CD4-positive, alpha-beta T cell treated with Interleukin-17A for 1 hour (primary cell): ENCODE data around the gene CFAP74.

Experiments used
- DNase-seq: peaks from one replicate; pipeline ENCODE4 v3.0.0-alpha.2; 2020

CFAP74 gene, protein sequence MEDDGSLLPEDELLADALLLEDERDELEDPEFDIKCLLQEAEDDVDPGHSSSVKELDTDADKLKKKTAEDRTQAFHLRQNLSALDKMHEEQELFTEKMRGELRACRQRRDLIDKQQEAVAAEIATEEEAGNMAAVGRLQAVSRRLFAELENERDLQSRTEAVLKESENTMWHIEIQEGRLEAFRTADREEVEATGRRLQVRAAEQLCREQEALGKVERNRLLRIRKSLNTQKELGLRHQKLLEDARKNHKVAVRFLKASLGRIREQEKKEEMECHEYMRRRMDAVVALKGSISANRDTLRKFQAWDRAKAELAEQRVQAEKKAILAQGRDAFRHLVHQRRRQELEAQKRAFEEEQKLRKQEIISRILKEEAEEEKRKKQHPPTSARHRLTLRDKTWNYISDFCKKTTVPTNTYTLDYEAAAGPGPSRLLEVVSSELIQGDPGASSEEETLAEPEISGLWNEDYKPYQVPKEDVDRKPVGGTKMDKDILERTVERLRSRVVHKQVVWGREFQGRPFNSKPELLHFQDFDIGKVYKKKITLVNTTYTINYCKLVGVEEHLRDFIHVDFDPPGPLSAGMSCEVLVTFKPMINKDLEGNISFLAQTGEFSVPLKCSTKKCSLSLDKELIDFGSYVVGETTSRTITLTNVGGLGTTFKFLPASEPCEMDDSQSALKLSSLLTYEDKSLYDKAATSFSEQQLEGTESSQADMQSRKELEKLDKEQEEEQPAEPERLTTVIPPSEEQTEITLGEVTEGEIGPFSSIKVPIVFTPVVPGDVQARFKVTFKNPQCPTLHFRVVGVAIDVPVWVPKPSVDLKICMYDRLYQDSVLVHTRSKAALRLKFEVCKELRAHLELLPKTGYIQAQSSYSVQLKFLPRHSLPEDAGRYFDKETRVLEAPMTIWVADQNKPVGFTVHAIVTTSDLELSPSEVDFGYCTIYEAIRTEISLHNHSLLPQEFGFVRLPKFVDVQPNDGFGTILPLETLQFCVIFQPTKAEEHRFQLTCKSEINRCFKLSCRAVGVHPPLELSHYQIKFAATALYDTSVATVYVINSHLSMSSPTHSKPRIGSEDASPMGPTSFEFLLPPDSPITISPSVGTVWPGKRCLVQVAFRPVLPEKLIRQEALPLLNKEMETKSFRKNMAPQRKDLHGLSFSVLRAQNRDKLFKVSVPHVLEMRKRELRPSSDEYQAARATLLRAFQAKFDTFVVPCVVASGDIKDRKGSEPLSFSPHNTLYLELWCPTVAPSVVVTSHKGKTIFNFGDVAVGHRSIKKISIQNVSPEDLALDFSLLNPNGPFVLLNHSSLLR (N-terminal part only)

DNA sequence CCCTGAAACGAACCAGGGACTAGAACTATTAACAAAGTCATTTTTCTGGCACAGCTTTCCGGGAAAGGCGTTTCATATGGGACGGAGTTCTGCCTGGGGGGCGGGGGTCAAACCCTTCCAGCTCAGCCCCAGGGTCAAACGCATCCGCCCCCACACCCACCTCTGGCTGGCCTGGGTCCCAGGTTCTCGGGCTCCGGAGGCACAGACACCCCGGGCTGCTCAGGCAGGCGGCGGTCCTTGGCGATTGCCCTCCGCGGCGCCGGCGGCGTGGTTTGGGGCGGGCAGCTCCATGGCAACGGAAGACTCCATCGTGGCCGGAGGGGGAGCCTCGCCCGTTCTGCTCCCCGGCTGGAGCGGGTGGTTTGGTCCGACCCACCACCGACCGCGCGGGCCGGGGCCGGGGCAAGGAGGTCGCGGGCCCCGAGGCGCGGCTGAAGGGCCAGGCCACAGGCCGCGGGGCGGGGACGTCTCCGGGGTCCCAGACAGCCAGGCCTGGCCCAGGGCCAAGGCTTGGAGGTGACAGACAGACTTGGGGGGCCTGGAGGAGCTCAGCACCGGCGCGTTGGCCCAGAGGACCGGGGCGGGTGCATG lies at the start of gene CFAP74:
Gene CFAP74, minus strand, starts transcription at position 246 of the 591 bp plus-strand sequence. CDS start 12,830 bp downstream, outside the sequence.
- no peak for DNase-seq

DNA sequence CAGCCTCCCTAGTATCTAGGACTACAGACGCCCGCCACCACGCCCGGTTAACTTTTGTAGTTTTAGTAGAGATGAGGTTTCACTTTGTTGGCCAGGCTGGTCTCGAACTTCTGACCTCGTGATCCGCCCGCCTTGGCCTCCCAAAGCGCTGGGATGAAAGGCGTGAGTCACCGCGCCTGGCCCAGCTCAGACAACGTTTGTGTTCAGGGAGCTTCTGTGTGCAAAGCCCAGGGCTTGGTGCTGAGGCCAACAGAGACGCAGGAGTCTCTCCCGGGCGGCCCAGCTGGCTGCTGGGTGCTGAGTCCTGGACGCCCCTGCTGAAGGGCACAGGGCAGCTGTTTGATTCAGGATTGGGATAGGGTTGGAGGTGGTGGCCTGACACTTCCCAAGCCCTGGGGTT lies 49.6 kb upstream of the CFAP74 start:
- no peak for DNase-seq

DNA sequence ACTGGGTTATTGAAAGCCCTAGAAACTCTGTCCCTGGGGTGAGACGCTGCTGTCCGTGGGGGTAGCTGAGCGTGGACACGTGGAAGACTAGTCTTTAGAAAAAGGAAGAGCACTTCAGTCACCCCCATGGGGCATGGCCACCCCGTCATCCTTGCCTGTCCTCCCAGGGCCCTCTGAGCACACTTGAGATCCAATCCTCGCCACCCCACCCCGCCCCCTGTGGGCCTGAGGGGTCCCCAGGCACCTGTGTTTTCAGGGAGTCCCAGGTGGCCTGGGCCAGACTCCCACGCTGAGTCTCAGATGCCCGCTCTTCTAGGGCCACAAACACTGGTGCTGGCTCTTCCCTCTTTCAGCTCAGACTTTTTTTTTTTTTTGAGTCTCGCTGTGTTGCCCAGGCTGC lies 49.2 kb upstream of the CFAP74 start:
- no peak for DNase-seq

DNA sequence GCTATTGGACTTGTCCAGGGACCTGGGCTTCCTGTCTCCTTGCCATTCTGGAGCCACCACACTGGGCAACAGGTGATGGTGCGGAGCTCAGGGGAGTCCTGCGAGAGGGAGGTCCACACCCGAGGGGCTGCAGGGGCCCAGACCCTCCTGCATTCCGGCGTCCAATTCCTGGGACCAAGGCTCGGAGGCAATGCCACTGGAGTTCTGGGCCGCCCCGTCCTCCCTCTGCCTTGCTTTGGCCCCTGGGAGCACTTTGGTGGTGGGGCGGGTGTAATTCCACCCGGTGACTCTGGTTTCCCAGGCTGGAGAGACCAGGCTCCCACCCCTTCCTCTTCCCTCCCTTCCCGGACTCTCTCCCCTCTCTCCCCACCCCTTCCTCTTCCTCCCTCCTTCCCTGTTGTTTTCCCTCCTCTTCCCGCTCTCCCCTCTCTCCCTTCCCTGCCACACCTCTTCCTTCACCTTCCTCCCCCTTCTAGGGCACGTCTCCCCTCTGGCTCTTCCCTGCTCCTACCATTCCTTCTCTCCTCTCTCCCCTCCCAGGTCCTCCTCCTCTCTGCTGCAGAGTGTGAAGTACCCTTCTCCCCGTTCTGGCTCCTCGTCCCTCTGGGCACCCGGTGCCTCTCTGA lies 48.6 kb upstream of the CFAP74 start:
- no peak for DNase-seq

DNA sequence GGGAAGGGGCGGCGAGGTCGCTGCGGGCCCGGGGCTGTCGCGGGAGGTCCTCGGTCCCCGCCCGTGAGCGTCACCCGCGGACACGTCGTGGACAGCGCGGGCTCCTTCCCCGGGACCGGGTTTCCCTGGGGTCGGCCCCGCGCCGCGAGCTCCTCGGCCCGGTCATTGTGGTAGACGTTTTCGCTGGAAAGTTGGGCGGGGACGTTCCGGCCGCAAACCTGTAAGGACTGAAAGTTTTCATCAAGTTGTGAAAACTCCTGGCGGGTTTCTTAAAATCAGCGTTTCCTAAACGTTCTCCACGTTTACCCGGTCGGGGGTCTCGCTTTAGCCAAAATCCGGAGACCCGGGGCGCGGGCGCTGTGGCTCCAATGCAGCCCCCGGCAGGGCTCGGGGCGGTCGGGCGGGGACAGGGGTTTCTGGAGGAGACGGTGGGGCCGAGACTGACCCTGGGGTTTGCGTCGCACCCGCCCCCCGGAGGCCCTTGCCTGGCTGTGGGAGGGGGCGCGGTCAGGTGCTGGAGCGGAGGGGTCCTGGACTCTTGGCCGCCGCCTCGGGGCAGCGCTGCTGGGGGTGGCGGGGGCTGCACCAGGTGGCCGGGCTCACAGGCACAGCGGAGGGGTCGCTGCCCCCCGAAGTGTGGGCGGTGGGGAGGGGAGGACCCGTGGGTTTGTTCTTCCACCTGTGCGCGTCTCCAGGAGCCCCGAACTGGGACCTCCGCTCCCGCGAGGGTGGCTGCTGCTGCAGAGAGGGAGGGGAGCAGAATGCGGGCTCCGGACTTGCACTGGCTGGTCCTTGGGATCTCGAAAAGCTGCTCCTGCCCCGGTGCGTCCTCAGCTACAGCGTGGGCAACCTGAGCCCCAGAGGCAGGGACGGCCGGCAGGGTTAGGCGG lies 47.5 kb upstream of the CFAP74 start:
- DNase-seq, result no peak

DNA sequence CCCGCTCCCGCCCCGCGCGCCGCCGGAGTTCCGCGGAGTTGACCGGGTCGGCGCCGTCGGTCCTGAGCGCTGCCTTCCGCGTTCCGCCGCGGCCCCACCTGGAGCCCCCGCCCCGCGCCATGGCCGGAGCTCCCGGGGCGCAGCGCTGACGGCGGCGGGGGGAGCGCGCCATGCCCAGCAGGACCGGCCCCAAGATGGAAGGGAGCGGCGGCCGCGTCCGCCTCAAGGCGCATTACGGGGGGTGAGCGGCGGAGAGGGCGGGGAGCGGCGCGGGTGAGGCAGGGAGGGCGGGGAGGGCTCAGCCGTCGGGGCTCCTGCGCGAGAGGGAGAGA lies 46.8 kb upstream of the CFAP74 start:
- no peak for DNase-seq

DNA sequence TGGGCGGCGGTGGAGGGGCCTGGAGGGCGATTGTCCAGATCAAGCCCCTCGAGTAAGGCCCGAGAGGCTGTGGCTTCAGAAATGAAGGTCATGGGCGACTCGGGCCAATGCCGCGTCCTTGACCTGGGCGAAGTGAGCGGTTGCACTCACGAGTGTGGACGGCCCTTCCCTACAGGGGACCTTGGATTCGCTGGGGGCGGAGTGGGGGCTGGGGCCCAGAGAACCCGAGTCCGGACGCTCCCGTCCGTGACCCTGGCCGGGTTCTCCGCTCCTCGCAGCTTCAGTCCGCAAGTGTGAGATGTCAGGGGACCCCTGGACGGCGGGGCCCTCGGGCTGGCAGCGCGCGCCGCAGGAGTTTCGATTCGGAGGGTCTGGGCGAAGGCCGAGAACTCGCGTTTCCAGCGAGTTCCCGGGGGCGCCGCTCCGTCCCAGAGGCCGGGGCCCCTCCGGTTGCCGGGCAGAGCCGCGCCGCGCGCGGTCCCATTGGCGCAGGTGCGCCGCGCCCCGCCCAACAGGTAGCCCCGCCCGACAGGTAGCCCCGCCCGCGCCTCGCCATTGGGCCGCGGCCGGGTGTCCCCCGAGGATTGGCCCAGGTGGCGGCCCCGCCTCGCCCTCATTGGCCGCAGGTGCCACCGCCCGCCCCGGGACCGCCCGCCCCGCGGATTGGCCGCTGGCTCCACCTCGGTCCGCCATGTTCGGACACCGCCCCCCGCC lies 46.3 kb upstream of the CFAP74 start, which contains the start of gene PRKCZ:
Gene PRKCZ, plus strand, starts transcription at position 694 of the 714 bp plus-strand sequence. CDS start 220 bp downstream, outside the sequence.
- peak; percentile 95 for DNase-seq

DNA sequence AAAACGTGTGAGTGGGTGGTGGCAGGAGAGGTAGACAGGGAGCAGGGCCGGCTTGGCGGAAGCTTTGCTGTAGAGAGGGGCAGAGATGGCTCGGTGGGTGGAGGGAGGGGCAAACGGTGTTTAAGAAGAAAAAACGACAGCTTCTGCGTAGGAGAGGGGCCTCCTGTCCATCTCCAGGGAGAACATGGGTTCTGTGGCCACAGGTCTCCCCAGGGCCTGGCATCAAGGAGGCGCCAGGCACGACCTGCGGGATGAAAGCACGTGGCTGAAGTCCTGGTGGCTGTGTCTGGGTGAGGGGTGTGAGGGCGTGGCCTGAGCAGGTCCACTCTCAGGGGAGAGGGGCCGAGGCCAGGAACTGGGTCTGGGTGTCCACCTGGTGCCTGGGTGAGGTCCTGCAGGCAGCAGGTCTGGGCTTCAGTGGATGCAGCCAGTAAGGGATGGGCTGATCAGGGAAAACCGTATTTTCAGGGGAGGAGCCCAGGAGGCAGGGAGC lies 45.7 kb upstream of the CFAP74 start:
- peak; percentile 16 for DNase-seq

DNA sequence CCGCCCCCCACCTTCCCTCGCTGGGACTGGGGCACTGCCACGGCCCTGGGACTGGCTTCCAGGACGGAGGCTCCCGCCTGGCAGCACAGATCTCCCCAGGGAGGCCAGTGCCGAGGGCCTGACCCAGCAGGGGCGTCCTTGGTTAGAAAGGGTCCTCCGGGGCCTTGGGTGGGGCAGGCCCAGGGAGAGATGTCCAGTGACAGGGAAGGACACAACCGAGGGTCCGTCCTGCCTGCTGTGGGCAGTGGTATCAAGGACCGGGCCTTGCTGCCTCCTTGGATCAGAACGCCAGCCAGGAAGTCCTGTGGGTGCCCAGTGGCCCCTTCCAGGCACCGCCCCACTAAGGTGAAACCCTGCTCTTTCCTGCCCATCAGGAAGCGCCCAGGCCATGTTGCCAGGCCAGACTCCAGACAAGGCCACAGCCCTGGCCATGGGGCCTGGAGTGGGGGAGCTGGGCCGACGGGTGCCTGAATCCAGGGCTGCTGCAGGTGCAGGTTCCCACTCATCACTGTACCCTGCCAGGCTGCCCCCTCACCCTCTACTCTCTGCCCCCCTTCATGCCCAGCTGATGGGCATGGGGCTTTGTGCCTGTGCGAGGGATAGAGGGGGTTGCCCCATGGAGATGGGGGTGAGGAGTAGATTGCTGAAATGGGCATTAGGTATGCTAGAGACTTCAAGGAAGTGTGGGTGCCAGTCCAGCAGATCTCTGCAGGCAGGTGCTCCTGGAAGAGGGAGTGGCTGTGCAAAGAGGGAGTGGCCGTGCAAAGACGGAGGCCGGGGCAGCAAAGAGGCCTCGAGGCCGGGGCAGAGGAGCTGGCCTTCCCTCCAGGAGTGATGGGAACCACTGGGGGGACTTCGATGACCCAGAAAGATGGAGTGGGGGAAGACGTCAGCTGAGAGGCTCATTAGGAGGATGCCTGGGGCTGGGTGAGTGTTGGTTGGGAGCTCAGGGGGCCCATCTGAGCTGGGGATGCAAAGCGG lies 44.5 kb upstream of the CFAP74 start:
- DNase-seq, result no peak

DNA sequence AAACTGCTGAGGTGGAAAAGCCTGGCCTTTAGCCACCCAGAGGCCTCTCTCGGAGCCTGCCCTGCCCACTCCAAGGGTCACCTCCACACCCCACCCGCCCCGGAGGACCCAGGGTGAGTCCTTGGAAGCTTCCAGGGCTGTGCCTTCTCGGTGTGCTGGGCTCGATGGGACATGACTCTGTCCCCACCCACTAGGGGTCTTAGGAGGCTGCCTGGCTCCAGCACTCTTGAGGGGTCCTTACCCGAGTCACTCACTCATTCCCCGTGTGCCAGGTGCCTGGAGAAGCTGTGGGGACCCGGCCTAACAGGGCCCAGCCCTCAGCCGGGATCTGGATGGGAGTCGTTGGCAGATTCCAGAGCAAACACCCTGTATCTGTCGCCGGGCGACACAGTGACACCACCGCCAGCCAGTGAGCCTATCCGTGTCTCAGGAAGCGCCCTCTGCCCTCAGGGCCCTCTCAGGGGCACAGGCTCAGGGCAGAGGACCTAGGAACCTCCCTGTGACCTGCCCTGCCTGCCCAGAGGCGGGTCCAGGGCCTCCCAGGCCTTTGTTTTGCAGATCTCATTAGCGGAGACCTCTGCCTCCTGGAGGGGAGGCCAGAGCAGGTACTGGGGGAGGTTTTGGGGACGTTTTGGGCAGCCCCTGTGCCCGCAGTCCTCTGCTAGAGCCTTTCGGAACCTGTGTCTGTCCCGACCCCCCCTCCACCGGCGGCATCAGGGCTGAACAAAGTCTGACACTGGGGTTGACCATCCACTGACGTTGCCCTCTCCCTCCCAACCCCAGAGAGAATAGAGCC lies 43.6 kb upstream of the CFAP74 start:
- no peak for DNase-seq

DNA sequence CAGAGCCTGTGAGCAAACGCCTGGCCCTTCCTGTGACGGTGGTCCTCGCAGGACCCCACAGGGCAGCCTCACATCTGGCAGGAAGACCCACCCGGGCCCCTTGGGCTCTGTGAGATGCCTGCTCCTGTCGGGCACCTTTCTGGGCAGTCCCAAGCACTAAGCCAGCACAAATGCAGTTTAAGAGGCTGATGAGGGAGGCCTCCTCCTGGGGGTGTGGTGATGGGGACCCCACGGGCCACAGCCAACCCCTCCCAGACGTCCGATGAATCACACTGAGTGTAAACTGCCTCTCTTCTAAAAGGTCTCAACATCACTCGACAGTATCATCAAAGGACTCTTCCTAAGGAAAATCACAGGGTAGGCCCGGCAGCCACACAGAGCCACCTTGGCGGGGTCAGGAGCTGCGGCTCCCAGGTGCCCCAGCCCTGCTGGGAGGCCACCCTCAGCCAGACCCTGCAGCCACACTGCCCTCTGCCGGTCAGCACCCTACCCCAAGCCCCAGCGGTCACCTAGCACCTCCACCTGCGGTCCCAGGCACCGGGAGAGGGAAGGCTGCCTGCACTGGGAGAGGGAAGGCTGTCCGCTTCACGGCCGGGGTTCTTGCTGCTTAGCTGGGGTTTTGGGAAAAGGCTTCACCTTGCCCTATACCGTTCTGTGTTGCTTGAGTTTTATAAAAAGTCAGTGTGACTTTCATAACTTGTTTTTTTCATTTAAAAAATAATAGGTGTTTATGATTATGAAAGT lies 42.8 kb upstream of the CFAP74 start:
- DNase-seq, result peak; percentile 40

DNA sequence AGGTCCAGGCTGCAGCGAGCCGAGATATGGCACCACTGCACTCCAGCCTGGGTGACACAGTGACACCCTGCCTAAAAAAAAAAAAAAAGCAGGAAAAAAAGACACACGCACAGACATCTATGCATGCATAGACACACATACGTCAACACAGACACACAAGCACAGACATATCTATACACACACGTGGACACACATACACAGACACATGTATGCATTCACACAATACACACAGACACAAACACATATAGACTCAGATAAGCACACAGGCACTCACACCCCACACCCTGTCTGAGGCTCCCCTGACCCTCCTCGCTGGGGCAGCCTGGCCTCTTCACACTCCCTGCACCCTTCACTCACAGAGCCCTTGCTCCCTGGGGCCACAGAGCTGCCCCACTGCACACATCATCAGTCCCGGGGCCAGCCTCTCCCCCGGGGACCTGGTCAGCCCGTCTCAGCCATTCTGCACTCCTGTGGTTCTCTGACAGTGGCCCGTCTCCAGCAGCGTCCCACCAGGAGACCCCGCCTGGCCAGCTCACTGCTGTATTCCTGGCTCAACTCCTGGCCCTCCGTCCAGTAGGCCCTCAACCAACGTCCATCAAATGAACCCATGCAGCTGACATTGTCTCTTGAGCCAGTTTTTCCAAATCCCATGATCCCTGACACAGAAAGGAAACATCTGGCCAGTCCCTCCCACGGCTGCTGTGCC lies 42.0 kb upstream of the CFAP74 start:
- no peak for DNase-seq

DNA sequence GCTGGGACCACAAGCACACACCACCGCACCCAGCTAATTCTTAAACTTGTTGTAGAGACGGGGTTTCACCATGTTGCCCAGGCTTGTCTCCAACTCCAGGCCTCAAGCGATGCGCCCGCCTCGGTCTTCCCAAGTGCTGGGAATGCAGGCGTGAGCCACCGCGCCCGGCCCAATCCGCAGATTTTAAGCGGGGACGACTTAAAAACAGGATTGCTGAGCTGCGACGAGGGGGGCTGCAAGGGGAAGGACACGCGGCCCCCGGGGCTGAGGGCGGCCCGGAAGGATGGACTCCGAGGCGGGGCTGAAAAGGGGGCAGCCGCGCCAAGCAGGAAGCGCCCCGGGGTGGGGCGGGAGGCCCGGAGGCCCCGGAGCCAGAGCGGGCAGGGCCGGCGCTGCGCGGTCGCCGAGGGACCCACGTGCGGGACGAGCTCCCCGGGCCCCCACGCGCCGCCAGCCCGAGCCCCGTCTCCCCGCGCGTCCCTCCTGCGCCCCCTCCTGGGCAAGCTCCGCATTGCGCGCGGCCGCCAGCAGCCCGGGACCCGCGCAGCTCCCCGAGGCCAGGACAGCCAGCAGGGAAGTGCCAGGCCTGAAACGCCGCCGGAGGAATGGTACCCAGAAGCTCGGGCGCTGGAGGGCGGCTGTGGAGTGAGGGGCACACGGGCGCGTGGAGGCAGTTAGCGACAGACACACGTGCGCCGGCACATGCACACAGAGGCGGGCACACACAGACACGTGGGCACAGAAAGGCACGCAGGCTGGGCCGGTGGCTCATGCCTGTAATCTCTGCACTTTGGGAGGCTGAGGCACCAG lies 41.1 kb upstream of the CFAP74 start:
- DNase-seq, result peak; percentile 82

DNA sequence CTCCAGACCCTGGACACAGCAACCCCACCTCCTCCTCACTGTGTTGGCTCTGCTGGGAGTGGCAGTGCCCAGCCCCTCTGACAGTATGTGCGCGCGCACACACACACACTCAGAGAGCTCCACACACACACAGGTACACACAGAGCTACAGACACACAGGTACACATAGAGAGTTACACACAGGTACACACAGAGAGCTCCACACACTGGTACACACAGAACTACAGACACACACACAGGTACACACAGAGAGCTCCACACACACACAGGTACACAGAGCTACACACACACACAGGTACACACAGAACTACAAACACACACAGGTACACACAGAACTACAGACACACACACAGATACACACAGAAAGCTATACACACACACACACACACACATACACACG lies 40.3 kb upstream of the CFAP74 start:
- DNase-seq, result no peak
